ENCODE measurements around the gene MYH11.

GRCh38 chr16:15667091-15667742 lies 189.6 kb downstream of the MYH11 start:
- TF ChIP-seq SMC3 (conservative IDR thresholded peaks at IDR 0.05; ENCODE audit: poor library complexity), result no peak
- TF ChIP-seq, protein P1, sequence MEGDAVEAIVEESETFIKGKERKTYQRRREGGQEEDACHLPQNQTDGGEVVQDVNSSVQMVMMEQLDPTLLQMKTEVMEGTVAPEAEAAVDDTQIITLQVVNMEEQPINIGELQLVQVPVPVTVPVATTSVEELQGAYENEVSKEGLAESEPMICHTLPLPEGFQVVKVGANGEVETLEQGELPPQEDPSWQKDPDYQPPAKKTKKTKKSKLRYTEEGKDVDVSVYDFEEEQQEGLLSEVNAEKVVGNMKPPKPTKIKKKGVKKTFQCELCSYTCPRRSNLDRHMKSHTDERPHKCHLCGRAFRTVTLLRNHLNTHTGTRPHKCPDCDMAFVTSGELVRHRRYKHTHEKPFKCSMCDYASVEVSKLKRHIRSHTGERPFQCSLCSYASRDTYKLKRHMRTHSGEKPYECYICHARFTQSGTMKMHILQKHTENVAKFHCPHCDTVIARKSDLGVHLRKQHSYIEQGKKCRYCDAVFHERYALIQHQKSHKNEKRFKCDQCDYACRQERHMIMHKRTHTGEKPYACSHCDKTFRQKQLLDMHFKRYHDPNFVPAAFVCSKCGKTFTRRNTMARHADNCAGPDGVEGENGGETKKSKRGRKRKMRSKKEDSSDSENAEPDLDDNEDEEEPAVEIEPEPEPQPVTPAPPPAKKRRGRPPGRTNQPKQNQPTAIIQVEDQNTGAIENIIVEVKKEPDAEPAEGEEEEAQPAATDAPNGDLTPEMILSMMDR (IDR thresholded peaks at IDR 0.05; ENCODE audit: poor library complexity, severe bottlenecking), result no peak
- no peak for TF ChIP-seq EZH2 (IDR thresholded peaks at IDR 0.05; ENCODE audit: borderline replicate concordance, insufficient read depth, low read length, poor library complexity, severe bottlenecking)
- no peak for TF ChIP-seq POLR2AphosphoS5 (IDR thresholded peaks at IDR 0.05)
- TF ChIP-seq EP300 (conservative IDR thresholded peaks at IDR 0.05; ENCODE audit: poor library complexity, severe bottlenecking), result no peak
- TF ChIP-seq TAF1 (IDR thresholded peaks at IDR 0.05; ENCODE audit: low read depth), result no peak
- no peak for TF ChIP-seq RAD21 (conservative IDR thresholded peaks at IDR 0.05)
- TF ChIP-seq REST (IDR thresholded peaks at IDR 0.05; ENCODE audit: borderline replicate concordance), result no peak
- TF ChIP-seq MXI1 (conservative IDR thresholded peaks at IDR 0.05; ENCODE audit: poor library complexity, severe bottlenecking), result no peak

All from neural cell (in vitro differentiated cells).